GM21423 (cell line): ENCODE results near the gene BZW2.

ENCODE experiments used
- ATAC-seq: cut with Tn5 transposase; IDR thresholded peaks from one replicate; pipeline ENCODE4 v1.9.1; 2021; ENCODE audit warnings: mild to moderate bottlenecking, moderate library complexity; ENCODE audit not compliant: unreplicated experiment

The BZW2 gene

GRCh38 chr7:16745645-16746044 is 99.7 kb downstream of the BZW2 start:
- ATAC-seq = no peak

GRCh38 chr7:16747102-16747501 is 101.1 kb downstream of the BZW2 start:
- ATAC-seq = no peak

- peak; percentile 57 for ATAC-seq
Observed at GRCh38 chr7:16753102-16753931, 107.3 kb downstream of the BZW2 start, which contains the start of gene TSPAN13. Gene TSPAN13, plus strand, starts transcription at chr7:16753755. Its CDS starts 213 bp downstream, at chr7:16753968.

- no peak for ATAC-seq
Observed at GRCh38 chr7:16753932-16754855, 108.2 kb downstream of the BZW2 start.

- no peak for ATAC-seq
Observed at GRCh38 chr7:16754856-16755317, 108.9 kb downstream of the BZW2 start.

- ATAC-seq = no peak
Observed at GRCh38 chr7:16755397-16755796, 109.4 kb downstream of the BZW2 start.
